ENCODE measurements around the gene SASH1. TPM values are rescaled to one million over a fixed set of nuclear protein-coding genes. Genes with fewer than 3 reads are reported as not detected.
A peak's percentile ranks its signal among the peaks of the same experiment; 100 is the strongest.

The SASH1 gene
- total RNA-seq, 1 donor from 2014 or later, result 118 TPM

GRCh38 chr6:148423133-148423532 lies 80.5 kb downstream of the SASH1 start:
- no peak for DNase-seq (ENCODE audit: low spot score)
- no peak for ATAC-seq
- intact Hi-C loops (cut with DNase I), result no loop called here

- no peak for ATAC-seq
- intact Hi-C loops (cut with DNase I), result no loop called here
- no peak for DNase-seq (ENCODE audit: low spot score)
Measured at GRCh38 chr6:148423601-148424270, 81.1 kb downstream of the SASH1 start.

- intact Hi-C loops (cut with DNase I), result no loop called here
- ATAC-seq, result no peak
- no peak for DNase-seq (ENCODE audit: low spot score)
Measured at GRCh38 chr6:148425443-148425842, 82.8 kb downstream of the SASH1 start.

- no peak for ATAC-seq
- intact Hi-C loops (cut with DNase I), result no loop called here
- DNase-seq (ENCODE audit: low spot score), result no peak
Measured at GRCh38 chr6:148426317-148426977, 83.8 kb downstream of the SASH1 start.

GRCh38 chr6:148427333-148427732 lies 84.7 kb downstream of the SASH1 start:
- DNase-seq (ENCODE audit: low spot score), result no peak
- intact Hi-C loops (cut with DNase I), result no loop called here
- no peak for ATAC-seq

- ATAC-seq, result no peak
- intact Hi-C loops (cut with DNase I), result no loop called here
- no peak for DNase-seq (ENCODE audit: low spot score)
Measured at GRCh38 chr6:148429423-148429822, 86.8 kb downstream of the SASH1 start.

- intact Hi-C loops (cut with DNase I), result no loop called here
- DNase-seq (ENCODE audit: low spot score) (no peak), ATAC-seq (no peak)
Measured at GRCh38 chr6:148430897-148431296, 88.3 kb downstream of the SASH1 start.

GRCh38 chr6:148431413-148431812 lies 88.8 kb downstream of the SASH1 start:
- DNase-seq (ENCODE audit: low spot score) (no peak), ATAC-seq (peak; percentile 55)
- intact Hi-C loops (cut with DNase I), result no loop called here

GRCh38 chr6:148431840-148432239 lies 89.2 kb downstream of the SASH1 start:
- intact Hi-C loops (cut with DNase I), result no loop called here
- ATAC-seq (no peak), DNase-seq (ENCODE audit: low spot score) (no peak)

- DNase-seq (ENCODE audit: low spot score) (no peak), ATAC-seq (peak; percentile 28)
- intact Hi-C loops (cut with DNase I), result no loop called here
Measured at GRCh38 chr6:148432462-148433195, 90.0 kb downstream of the SASH1 start.

- ATAC-seq (peak; percentile 16), DNase-seq (ENCODE audit: low spot score) (no peak)
- intact Hi-C loops (cut with DNase I), result no loop called here
Measured at GRCh38 chr6:148435386-148435785, 92.7 kb downstream of the SASH1 start.

- intact Hi-C loops (cut with DNase I), result no loop called here
- DNase-seq (ENCODE audit: low spot score) (no peak), ATAC-seq (no peak)
Measured at GRCh38 chr6:148436466-148436865, 93.8 kb downstream of the SASH1 start.

- DNase-seq (ENCODE audit: low spot score) (no peak), ATAC-seq (peak; percentile 73)
- intact Hi-C loops (cut with DNase I), result no loop called here
Measured at GRCh38 chr6:148438632-148439031, 96.0 kb downstream of the SASH1 start.

GRCh38 chr6:148440016-148440415 lies 97.4 kb downstream of the SASH1 start:
- intact Hi-C loops (cut with DNase I), result no loop called here
- ATAC-seq (peak; percentile 23), DNase-seq (ENCODE audit: low spot score) (no peak)

GRCh38 chr6:148440877-148441453 lies 98.3 kb downstream of the SASH1 start:
- DNase-seq (ENCODE audit: low spot score), result peak; percentile 69
- ATAC-seq, result peak; percentile 78
- intact Hi-C loops (cut with DNase I), result no loop called here

- DNase-seq (ENCODE audit: low spot score) (no peak), ATAC-seq (peak; percentile 38)
- intact Hi-C loops (cut with DNase I), result no loop called here
Measured at GRCh38 chr6:148441454-148441911, 98.8 kb downstream of the SASH1 start.

GRCh38 chr6:148443798-148444560 lies 101.3 kb downstream of the SASH1 start:
- intact Hi-C loops (cut with DNase I), result no loop called here
- DNase-seq (ENCODE audit: low spot score) (no peak), ATAC-seq (no peak)

- intact Hi-C loops (cut with DNase I), result no loop called here
- ATAC-seq (no peak), DNase-seq (ENCODE audit: low spot score) (no peak)
Measured at GRCh38 chr6:148445116-148445515, 102.5 kb downstream of the SASH1 start.

GRCh38 chr6:148445620-148446019 lies 103.0 kb downstream of the SASH1 start:
- intact Hi-C loops (cut with DNase I), result no loop called here
- ATAC-seq (no peak), DNase-seq (ENCODE audit: low spot score) (no peak)

Data from sciatic nerve (tissue), 2 donors.